OCI-LY1 (cell line): ENCODE data around the gene CDK13.

Experiments used
- CTCF ChIP-seq: fragments of 200-600 bp; sonication (generic), shearing (Covaris generic); IDR thresholded peaks from 2 replicates; pipeline ENCODE4 v1.5.1; 2017; ENCODE audit warnings: mild to moderate bottlenecking, antibody characterized with exemption, low read length, moderate library complexity, mixed read lengths
- EZH2 ChIP-seq: fragments of 200-600 bp; sonication (generic), shearing (Covaris generic); IDR thresholded peaks from 2 replicates; pipeline ENCODE4 v1.8.0; 2017; ENCODE audit warnings: borderline replicate concordance, mixed run types, mild to moderate bottlenecking, antibody characterized with exemption, low read length, moderate library complexity, mixed read lengths

GRCh38 chr7:39958038-39958437, 8.0 kb downstream of the CDK13 start:
- TF ChIP-seq CTCF (no peak), EZH2 (no peak)
